Lower lobe of right lung (tissue), 2 donors: ENCODE measurements around the gene ESR1. TPM values are rescaled to one million over a fixed set of nuclear protein-coding genes. Genes with fewer than 3 reads are reported as not detected.

ENCODE experiments used
- ATAC-seq, 2 donors: fragments of 200-7000 bp; cut with Tn5 transposase; one replicate each; pipeline ENCODE4 v1.9.1; 2020 to 2022; ENCODE audit warnings: mild to moderate bottlenecking in 2 of 2, moderate library complexity in 2 of 2
- DNase-seq: peaks from one replicate; pipeline ENCODE4 v3.0.0-alpha.2; 2020
- H3K27ac ChIP-seq: fragments of 200-600 bp; one replicate; pipeline ENCODE4 v1.8.0; 2022
- H3K27me3 ChIP-seq: fragments of 200-600 bp; one replicate; pipeline ENCODE4 v1.8.0; 2022; ENCODE audit warnings: low read depth
- H3K36me3 ChIP-seq: fragments of 200-600 bp; one replicate; pipeline ENCODE4 v1.8.0; 2022; ENCODE audit warnings: mild to moderate bottlenecking
- H3K4me1 ChIP-seq: fragments of 200-600 bp; one replicate; pipeline ENCODE4 v1.8.0; 2022
- H3K4me3 ChIP-seq: fragments of 200-600 bp; one replicate; pipeline ENCODE4 v1.8.0; 2022; ENCODE audit warnings: mild to moderate bottlenecking
- H3K9me3 ChIP-seq: fragments of 200-600 bp; one replicate; pipeline ENCODE4 v1.8.0; 2022
- CTCF ChIP-seq: fragments of 200-600 bp; IDR thresholded peaks from one replicate; pipeline ENCODE4 v1.8.0; 2022; ENCODE audit warnings: antibody characterized with exemption, mild to moderate bottlenecking
- intact Hi-C: fragments of 100-400 bp; cut with DNase I; formaldehyde crosslinking; loops from one replicate; pipeline ENCODE4 v1.11.0; 2022
- total RNA-seq: library from RNA; stranded (reverse); fragmentation: NEBNext Ultra II Directional; extraction: Animal tissue kit (Norgen Biotek cat#: 25700); gene quantifications from one replicate; pipeline ENCODE4 v1.2.1, GENCODE V29; 2021
- donor health status: DM: no; HTN: yes; CAD: no; lungs with severe emphysema.

ESR1 gene
- total RNA-seq, 1 donor from 2014 or later = 3.7 TPM

- intact Hi-C loops = no loop called here
- no peak for TF ChIP-seq CTCF
Measured at GRCh38 chr6:152078804-152079203, 271.3 kb downstream of the ESR1 start.

GRCh38 chr6:152085451-152085921 is 278.0 kb downstream of the ESR1 start:
- intact Hi-C loops = no loop called here

More at GRCh38 chr6:152078804-152079203, 271.3 kb downstream of the ESR1 start:
- ATAC-seq = no peak
- peaks cover 14% of the 10 kb centered on the region for H3K9me3 ChIP-seq
- no peak overlapping the region for H3K4me3 ChIP-seq
- no peaks in the 10 kb centered on the region for H3K27me3 ChIP-seq
- H3K36me3 ChIP-seq = no peaks in the 10 kb centered on the region
- no peak overlapping the region for H3K27ac ChIP-seq
- no peaks in the 10 kb centered on the region for H3K4me1 ChIP-seq
- DNase-seq = no peak

GRCh38 chr6:152086223-152086873 is 278.9 kb downstream of the ESR1 start:
- no peak for DNase-seq
- intact Hi-C loops = no loop called here

More at GRCh38 chr6:152085451-152085921, 278.0 kb downstream of the ESR1 start:
- no peaks in the 10 kb centered on the region for H3K36me3 ChIP-seq
- no peak overlapping the region for H3K27ac ChIP-seq
- ATAC-seq = no peak
- DNase-seq = no peak
- H3K27me3 ChIP-seq = no peaks in the 10 kb centered on the region
- H3K9me3 ChIP-seq = no peaks in the 10 kb centered on the region
- no peak overlapping the region for H3K4me3 ChIP-seq
- H3K4me1 ChIP-seq = no peaks in the 10 kb centered on the region
- TF ChIP-seq CTCF = no peak

GRCh38 chr6:152087096-152087495 is 279.6 kb downstream of the ESR1 start:
- Histone ChIP-seq H3K27ac (no peak overlapping the region), H3K9me3 (no peaks in the 10 kb centered on the region), H3K27me3 (no peaks in the 10 kb centered on the region), H3K36me3 (no peaks in the 10 kb centered on the region), H3K4me1 (peaks cover 13% of the 10 kb centered on the region), H3K4me3 (no peak overlapping the region)
- intact Hi-C loops = no loop called here
- no peak for ATAC-seq
- no peak for TF ChIP-seq CTCF
- no peak for DNase-seq

More at GRCh38 chr6:152086223-152086873, 278.9 kb downstream of the ESR1 start:
- Histone ChIP-seq H3K4me1 (peaks cover 5% of the 10 kb centered on the region), H3K27me3 (no peaks in the 10 kb centered on the region), H3K36me3 (no peaks in the 10 kb centered on the region), H3K4me3 (no peak overlapping the region), H3K9me3 (no peaks in the 10 kb centered on the region), H3K27ac (no peak overlapping the region)
- TF ChIP-seq CTCF = no peak
- ATAC-seq = no peak

GRCh38 chr6:152087701-152088100 is 280.2 kb downstream of the ESR1 start:
- Histone ChIP-seq H3K36me3 (no peaks in the 10 kb centered on the region), H3K27me3 (no peaks in the 10 kb centered on the region), H3K27ac (no peak overlapping the region), H3K4me1 (peaks cover 13% of the 10 kb centered on the region), H3K9me3 (no peaks in the 10 kb centered on the region), H3K4me3 (no peak overlapping the region)
- ATAC-seq = no peak
- no peak for DNase-seq
- TF ChIP-seq CTCF = no peak
- intact Hi-C loops = no loop called here
